ENCODE measurements around the gene LPIN1. TPM values are rescaled to one million over a fixed set of nuclear protein-coding genes. Genes with fewer than 3 reads are reported as not detected.

The LPIN1 gene
- total RNA-seq, 6 experiments from 2014 or later: 17.5 to 22.9 (median 20.7) TPM

- Mint-ChIP-seq H3K27me3 (ENCODE audit: insufficient read depth) (no peaks in the 10 kb centered on the region), H3K4me3 (no peak overlapping the region), H3K9me3 (no peaks in the 10 kb centered on the region), H3K36me3 (ENCODE audit: low read depth) (peaks cover 38% of the 10 kb centered on the region), H3K27ac (no peak overlapping the region), H3K4me1 (ENCODE audit: low read depth) (no peaks in the 10 kb centered on the region)
- no peak for TF ChIP-seq CTCF (IDR thresholded peaks at IDR 0.05)
- no peak for DNase-seq
These were observed 76.5 kb downstream of the LPIN1 start for GRCh38 chr2:11822746-11823451.

- Mint-ChIP-seq H3K27me3 (ENCODE audit: insufficient read depth) (peaks cover 2% of the 10 kb centered on the region; the same call in 1 of the 2 replicates), H3K36me3 (ENCODE audit: low read depth) (peaks cover 38% of the 10 kb centered on the region), H3K9me3 (no peaks in the 10 kb centered on the region), H3K4me1 (ENCODE audit: low read depth) (peaks cover 15% of the 10 kb centered on the region), H3K4me3 (no peak overlapping the region), H3K27ac (no peak overlapping the region)
- no peak for DNase-seq
- no peak for TF ChIP-seq CTCF (IDR thresholded peaks at IDR 0.05)
These were observed 78.7 kb downstream of the LPIN1 start for GRCh38 chr2:11824901-11825828.

GRCh38 chr2:11827547-11827946 lies 81.1 kb downstream of the LPIN1 start:
- no peak overlapping the region for H3K27ac Mint-ChIP-seq
- H3K9me3 Mint-ChIP-seq: no peaks in the 10 kb centered on the region
- TF ChIP-seq CTCF (IDR thresholded peaks at IDR 0.05): no peak
- no peak overlapping the region for H3K4me3 Mint-ChIP-seq
- peaks cover 25% of the 10 kb centered on the region for H3K36me3 Mint-ChIP-seq (ENCODE audit: low read depth)
- peaks cover 2% of the 10 kb centered on the region; the same call in 1 of the 2 replicates for H3K27me3 Mint-ChIP-seq (ENCODE audit: insufficient read depth)
- no peak for DNase-seq
- H3K4me1 Mint-ChIP-seq (ENCODE audit: low read depth): peaks cover 39% of the 10 kb centered on the region

- no peak overlapping the region for H3K4me3 Mint-ChIP-seq
- H3K4me1 Mint-ChIP-seq (ENCODE audit: low read depth): peaks cover 51% of the 10 kb centered on the region
- peak overlapping the region; percentile 94 for H3K27ac Mint-ChIP-seq
- peaks cover 13% of the 10 kb centered on the region for H3K36me3 Mint-ChIP-seq (ENCODE audit: low read depth)
- H3K9me3 Mint-ChIP-seq: peaks cover under 1% of the 10 kb centered on the region; the same call in 1 of the 2 replicates
- no peak for TF ChIP-seq CTCF (IDR thresholded peaks at IDR 0.05)
- DNase-seq: no peak
- peaks cover 2% of the 10 kb centered on the region for H3K27me3 Mint-ChIP-seq (ENCODE audit: insufficient read depth)
These were observed 82.5 kb downstream of the LPIN1 start for GRCh38 chr2:11828933-11829323.

- peak; percentile 80 for TF ChIP-seq CTCF (IDR thresholded peaks at IDR 0.05)
- Mint-ChIP-seq H3K4me1 (ENCODE audit: low read depth) (peaks cover 56% of the 10 kb centered on the region), H3K36me3 (ENCODE audit: low read depth) (peaks cover 15% of the 10 kb centered on the region), H3K27ac (peak overlapping the region; percentile 94), H3K27me3 (ENCODE audit: insufficient read depth) (peaks cover 2% of the 10 kb centered on the region), H3K4me3 (peak overlapping the region; percentile 85), H3K9me3 (peaks cover 6% of the 10 kb centered on the region; the same call in 1 of the 2 replicates)
- peak; percentile 36 for DNase-seq
These were observed 83.0 kb downstream of the LPIN1 start for GRCh38 chr2:11829324-11829946.
